Erythroblast (primary cell): ENCODE data around the gene PSME3IP1.
A peak's percentile ranks its signal among the peaks of the same experiment; 100 is the strongest.

Source experiments
- DNase-seq, 2 experiments: peaks; one replicate each; lab custom pipeline; 2025; lab: John Stamatoyannopoulos, UW
- GATA1 ChIP-seq: IDR thresholded peaks from 2 replicates; pipeline ENCODE4 v1.6.1; 2011; ENCODE audit warnings: low read depth, mild to moderate bottlenecking, control low read depth, low read length, moderate library complexity
- POLR2A ChIP-seq: IDR thresholded peaks from 2 replicates; pipeline ENCODE4 v1.6.1; 2011; ENCODE audit warnings: mild to moderate bottlenecking, low read length

PSME3IP1 gene

DNA sequence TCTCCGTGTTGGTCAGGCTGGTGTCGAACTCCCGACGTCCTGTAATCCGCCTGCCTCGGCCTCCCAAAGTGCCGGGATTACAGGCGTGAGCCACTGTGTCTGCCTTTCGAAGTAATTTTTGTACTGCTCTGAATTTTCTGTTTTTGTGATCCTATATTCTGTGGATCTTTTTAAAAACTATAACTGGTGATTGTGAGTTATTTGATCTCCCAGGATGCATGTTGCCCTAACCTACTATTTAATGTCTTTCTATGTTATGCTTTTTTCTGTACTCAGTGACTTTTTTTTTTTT, 2.8 kb upstream of the PSME3IP1 start:
- no peak for TF ChIP-seq POLR2A

DNA sequence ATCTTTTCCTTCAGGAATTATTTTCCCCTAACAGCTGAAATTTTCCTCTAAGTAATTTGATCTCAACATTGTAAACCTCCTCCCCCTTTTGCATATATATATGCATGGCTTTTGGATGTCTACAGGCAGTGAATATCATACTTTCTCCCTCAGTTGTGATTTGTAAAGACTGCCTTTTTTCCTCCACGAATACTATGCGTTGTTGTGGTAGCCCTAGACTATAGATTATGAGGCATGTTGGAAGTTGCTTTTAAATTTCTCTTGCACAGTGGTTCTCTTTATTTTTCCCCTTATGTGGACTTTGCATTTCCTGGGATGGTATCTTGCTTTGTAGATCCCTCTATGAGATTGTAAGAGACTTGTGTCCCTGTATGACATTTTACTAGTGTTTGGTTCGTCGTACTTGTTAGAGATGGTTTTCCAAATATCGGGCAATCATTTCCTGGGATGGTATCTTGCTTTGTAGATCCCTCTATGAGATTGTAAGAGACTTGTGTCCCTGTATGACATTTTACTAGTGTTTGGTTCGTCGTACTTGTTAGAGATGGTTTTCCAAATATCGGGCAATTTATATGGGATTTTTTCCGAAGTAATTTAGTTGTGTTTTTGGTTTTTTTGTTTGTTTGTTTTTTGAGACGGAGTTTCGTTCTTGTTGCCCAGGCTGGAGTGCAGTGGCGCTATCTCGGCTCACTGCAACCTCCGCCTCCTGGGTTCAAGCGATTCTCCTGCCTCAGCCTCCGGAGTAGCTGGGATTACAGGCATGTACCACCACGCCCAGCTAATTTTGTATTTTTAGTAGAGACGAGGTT, 2.3 kb upstream of the PSME3IP1 start:
- DNase-seq, result peak; percentile 23 to 30

More for the DNA sequence above, 2.8 kb upstream of the PSME3IP1 start:
- no peak for DNase-seq

DNA sequence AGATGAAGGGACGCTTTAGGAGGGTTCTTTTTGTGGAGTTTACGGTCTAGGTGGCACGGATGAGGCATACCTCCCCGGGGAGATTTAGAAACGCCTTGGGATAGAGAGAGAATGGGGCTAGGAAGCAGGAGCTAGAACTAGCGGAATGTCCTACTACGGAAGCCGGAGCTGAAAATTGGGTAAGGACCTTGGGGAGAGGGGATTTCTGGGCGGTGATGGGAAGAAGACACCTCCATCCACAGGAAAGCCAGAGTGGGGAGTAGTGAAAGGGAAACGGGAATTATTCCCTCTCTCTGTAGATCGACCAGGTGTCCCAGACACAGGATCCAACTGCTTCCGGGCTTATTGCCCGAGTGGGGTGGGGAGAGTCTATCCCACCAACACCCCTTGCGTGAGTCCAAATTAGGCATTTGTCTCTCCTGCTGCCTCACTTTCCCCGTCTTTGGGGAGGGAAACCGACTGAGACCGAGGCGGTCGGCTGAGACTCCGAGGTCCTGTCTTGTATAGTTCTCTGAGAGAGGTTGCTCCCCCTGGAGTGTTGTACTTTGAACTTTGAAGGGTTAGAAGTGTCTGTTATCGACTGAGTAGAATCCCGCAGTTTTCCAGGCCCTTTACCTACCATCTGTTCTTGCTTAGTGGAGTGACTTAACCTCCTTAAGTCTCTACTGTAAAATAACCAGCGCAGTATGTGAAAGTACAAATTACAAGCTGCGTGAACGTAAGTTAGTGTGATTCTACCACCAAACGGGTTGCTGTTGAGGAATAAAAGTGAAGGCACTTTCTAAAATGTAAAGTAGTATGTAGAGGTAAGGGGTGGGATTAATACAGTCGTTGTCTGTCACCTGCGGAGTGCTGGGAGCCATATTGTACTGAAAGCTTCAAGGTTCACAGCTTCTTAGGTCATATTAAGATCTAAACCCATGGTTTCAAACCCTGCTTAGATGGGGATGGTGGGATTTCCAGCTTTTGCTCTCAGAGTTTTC, 1.3 kb upstream of the PSME3IP1 start:
- DNase-seq, result peak; percentile 50 to 60

DNA sequence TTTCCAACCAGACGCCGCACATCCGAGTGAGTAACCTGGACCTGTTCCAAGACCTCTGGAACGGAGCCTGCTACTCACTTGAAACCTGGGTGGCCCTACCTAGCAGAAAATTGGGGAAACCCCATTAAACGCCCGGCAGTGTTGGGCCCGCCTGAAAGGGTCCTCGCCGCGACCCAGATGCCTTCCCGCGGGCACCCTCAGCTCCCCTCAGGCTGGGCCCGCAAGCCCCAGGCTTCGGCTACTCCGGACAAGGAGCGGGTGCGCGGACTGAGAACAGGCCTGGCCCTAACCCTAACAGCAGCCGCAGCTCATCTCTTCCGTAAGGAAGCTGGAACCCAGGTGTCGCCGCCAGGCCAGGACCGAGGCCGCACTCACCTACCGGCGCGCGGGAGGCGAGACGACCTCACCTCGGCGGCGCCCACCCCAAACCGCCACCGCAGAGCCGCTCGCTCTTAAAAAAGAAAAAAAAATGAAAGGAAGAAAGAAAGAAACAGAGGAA, 344 bp downstream of the PSME3IP1 start:
- peak; percentile 69 to 75 for DNase-seq
- TF ChIP-seq POLR2A (no peak), GATA1 (no peak)

More for the DNA sequence above, 1.3 kb upstream of the PSME3IP1 start:
- TF ChIP-seq POLR2A (no peak), GATA1 (no peak)

DNA sequence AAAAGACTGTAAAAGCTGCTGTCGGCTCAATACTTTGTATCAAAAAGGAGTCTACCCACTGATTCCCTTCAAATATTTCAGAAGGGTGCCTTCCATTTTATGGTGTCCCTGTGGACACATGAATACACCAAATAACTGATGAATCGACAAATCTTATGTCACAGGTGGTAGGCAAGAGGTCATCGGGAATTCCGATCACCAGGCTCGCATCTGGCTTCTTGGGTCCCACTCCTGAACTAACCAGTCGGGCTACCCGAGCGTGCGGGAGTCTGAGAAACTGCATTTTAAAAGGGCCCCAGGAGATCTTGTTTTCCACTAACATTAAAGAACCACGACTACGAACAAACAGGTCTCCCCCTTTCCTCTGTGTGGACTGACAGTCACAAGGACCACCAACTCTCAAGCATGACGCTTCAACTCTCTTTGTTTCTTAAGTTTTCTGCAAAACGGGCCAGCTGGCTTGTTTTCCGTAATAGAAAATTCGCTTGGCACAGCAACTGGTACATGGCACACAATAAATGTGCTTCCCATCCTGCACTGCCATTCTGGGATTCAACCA, 873 bp downstream of the PSME3IP1 start:
- TF ChIP-seq GATA1, result no peak
- no peak for TF ChIP-seq POLR2A
- DNase-seq, result no peak

DNA sequence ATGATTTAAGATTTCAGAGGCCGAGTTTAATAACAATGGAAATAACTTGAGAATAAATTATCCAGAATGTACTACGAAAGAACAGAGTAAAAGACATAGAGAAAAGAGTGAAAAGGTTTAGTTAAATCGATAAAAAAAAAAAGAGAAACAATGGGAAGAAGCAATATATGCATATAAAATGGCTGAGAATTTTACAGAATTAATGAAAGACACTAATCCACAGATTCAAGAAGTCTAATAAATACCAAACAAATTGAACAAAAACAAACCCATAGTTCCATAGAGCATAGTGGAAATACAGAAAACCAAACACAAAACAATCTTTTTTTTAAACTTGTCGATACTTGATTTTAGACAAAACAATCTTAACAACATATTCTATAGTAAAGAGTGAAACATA, 1.7 kb downstream of the PSME3IP1 start:
- no peak for TF ChIP-seq POLR2A
- no peak for TF ChIP-seq GATA1
- DNase-seq, result no peak

DNA sequence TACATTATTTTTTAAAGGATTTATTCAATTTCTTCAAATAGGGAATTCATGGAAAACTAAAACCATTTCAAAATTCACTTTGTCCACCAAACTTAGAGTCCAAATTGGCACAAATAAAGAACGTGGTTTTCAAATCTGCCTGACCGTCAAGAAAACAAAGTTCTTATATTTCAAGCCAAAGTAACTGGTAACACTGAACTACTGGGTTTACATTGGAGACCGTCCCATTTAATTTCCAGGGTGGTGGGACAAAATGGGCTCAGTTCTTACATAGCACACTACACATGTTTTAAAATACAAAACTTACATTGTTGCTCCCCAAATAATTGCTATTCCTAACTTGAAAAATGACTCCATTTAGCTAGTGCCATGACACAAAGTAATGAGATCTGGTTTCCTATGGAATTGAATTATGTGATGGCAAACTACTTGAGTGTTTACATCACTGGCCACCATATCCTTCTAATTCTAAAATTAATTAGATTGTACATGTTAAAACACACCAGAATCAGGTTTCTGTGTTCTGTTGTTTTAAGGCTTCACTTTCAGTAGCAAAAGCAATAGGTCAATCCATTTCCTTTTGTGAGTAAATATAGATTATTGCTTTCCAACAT, 6.5 kb downstream of the PSME3IP1 start:
- TF ChIP-seq GATA1, result no peak
- DNase-seq, result no peak

DNA sequence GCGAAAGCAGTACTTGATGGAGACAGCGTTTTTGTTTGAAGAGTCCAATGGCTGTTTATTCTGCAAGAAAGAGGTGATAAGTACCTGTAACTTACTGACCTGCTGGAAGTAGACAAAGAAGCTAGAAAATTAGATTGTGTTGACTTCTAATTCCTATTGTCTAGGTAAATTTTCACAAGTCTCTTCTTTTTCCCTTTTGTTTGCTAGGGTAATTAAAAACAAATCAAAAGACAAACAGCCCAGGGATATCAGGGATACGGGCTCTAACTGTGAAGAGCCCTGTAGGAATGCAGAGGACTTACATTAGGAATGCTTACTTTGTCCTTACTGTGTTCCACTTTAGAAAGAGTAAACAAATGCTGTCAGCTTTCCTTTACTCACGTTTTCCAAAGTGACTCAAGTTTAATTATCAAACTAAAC, 7.0 kb downstream of the PSME3IP1 start:
- TF ChIP-seq GATA1, result no peak
- no peak for TF ChIP-seq POLR2A

DNA sequence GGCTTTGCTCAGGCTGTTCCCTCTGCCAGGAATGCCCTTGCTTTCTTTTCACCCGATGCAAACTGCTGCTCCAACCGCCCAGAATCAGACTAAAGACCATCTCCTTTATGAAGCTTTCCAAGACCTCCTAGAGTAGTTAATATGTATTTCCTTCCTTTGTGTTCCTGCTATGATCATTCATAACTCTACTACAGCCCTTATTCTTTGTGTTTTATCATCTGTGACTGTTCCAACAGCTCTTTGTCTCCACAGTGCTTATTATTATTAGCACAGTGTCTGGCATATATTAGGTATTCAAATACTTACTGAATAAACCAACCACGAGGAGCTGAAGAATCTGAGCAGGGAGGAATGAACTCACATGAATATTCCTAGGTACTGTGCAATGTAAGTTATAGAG, 7.6 kb downstream of the PSME3IP1 start:
- DNase-seq, result no peak
- no peak for TF ChIP-seq GATA1
- TF ChIP-seq POLR2A, result no peak

More for the DNA sequence above, 7.0 kb downstream of the PSME3IP1 start:
- no peak for DNase-seq

DNA sequence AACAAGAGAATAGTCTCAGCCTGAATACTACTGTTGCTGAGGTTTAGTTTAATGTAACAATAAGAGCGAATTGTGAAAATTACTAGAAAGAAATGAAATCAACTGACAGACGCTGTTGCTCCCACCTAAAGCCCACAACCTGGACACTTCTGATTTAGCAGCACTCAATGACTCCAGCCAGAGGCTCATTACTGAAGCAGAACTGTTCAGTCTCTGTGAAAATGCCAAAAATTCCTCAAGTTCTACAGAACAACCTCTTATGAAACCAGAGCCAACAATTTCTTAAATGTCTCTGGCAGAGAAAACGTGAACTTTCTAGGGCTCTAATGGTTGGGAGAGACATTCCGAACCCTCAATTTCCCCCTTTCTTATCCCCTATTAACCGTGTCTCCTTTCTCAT, 9.9 kb downstream of the PSME3IP1 start:
- no peak for TF ChIP-seq POLR2A
- DNase-seq, result no peak

DNA sequence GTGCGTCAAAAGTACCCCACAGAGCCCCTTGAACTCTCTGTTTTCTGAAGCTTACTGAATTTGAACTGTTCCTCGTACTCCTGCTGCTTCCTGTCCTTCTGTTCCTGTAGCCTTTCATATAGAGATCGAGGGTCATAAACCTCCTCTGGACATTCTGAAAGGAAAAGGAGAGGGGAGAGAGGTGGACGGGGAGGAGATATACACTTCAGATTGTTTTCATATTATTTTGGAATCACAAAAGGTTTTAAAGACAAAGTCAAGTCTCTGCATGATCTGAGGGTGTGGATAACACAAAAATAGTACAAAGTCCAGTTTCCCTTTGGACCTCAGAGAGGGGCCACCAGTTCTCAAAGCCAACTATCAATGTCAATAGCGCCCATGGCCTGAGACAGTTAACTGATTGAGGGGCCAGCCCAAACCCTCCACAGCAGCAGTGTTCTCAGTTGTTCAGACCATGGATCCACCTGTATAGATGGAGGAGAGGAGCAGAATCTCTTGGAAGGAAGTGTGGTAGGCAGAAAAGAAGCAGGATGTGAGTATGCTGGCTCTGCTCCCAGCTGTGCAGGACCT, 13.0 kb downstream of the PSME3IP1 start:
- DNase-seq, result no peak
- TF ChIP-seq GATA1 (no peak), POLR2A (no peak)

DNA sequence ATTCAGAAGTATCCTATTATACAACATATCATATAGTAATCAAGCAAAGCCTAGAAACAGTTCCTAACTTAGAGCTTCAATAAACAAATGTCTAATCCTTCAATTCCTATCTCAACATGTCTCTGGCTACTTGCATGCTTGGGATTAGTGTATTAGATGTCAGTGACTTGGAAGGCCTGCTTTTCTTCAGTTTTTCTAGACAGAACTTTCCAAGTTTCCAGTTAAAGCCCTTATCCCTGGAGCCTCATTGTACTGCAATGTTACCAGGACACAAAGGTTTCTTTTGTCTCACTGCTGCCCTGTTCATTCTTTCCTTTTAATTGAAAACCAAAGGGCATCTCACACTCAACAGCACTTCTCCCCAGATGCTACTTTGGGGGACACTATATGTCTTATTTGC, 16.5 kb downstream of the PSME3IP1 start:
- no peak for DNase-seq
- no peak for TF ChIP-seq POLR2A
- TF ChIP-seq GATA1, result no peak

DNA sequence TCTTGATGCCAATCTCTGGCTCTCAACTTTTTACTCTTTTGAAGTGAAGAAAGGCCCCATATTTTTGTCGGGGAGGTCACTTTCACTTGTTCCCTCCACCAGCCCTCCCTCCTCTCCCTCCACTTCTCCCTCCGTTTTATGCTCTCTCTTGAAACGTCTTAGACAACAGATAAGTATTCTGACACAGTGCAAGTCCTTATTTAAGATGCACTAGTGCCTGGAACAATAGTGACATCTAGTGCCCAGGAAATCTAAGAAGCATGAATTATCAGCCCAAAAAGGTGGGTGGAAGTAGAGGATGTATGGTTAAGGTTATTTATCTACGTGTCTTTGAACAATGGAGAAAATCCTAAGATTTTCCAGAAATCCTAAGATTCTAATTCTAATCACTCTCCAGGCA, 17.9 kb downstream of the PSME3IP1 start:
- TF ChIP-seq POLR2A, result no peak
- TF ChIP-seq GATA1, result no peak
- DNase-seq, result peak; percentile 51 to 52

DNA sequence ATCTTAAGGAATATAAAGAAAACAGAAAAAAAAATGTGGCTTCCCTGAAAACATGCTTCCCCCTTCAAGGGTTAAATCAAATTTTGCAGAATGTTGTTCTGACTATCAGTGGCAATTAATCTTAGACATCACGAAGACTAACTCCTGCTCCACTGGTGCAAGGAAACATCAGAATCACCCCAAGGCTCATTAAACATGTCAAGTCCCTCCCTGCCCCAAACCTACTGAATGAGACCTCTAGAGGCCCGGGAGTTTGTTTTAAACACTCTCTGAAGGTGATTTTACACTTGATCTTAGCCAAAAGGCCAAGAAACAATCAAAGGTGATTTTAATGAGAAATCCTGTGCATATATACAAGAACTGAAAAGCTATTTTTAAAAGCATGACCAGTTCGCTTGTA, 18.3 kb downstream of the PSME3IP1 start:
- no peak for DNase-seq
- TF ChIP-seq GATA1 (no peak), POLR2A (no peak)
